ENCODE results near the gene COL5A2.
A peak's percentile ranks its signal among the peaks of the same experiment; 100 is the strongest.

The COL5A2 gene

DNA sequence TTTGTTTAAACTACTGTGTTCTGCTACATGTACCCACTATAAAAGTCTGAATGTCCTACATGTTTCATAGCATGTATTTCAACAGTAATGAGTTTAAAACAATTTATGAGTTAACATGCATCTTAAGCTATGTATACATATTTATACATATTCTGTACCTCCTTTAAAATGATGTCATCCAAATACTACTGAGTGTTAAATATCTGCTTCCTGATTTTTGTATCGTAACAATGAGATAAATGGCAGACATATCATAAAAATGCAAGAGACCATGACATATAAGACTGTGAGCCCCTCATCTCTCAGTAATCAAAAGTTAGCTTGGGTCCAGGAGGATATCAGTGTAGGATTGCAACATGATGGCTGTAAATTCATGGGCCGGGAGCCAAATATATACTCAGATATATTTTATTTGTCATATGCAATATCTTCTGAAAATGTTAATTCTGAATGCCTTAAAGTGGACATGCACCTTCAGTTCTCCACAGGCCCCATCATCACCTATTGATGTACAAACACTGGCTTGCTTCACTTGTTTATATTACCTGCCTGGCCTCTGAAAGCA is 3.6 kb downstream of the COL5A2 start:
- no peaks in the 10 kb centered on the region for H3K36me3 ChIP-seq (ENCODE audit: insufficient read depth, low read length)
- H3K79me2 ChIP-seq (ENCODE audit: insufficient read depth, low read length): no peaks in the 10 kb centered on the region
- no peaks in the 10 kb centered on the region for H3K27me3 ChIP-seq (ENCODE audit: insufficient read depth, low read length, poor library complexity, severe bottlenecking)
- H4K20me1 ChIP-seq (ENCODE audit: insufficient read depth, low read length, poor library complexity, severe bottlenecking): no peaks in the 10 kb centered on the region
- TF ChIP-seq, protein P1, sequence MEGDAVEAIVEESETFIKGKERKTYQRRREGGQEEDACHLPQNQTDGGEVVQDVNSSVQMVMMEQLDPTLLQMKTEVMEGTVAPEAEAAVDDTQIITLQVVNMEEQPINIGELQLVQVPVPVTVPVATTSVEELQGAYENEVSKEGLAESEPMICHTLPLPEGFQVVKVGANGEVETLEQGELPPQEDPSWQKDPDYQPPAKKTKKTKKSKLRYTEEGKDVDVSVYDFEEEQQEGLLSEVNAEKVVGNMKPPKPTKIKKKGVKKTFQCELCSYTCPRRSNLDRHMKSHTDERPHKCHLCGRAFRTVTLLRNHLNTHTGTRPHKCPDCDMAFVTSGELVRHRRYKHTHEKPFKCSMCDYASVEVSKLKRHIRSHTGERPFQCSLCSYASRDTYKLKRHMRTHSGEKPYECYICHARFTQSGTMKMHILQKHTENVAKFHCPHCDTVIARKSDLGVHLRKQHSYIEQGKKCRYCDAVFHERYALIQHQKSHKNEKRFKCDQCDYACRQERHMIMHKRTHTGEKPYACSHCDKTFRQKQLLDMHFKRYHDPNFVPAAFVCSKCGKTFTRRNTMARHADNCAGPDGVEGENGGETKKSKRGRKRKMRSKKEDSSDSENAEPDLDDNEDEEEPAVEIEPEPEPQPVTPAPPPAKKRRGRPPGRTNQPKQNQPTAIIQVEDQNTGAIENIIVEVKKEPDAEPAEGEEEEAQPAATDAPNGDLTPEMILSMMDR (conservative IDR thresholded peaks at IDR 0.05; ENCODE audit: low read length): no peak
- TF ChIP-seq EZH2phosphoT487 (IDR thresholded peaks at IDR 0.05; ENCODE audit: borderline replicate concordance): no peak
- no peak overlapping the region for H3K4me2 ChIP-seq (ENCODE audit: low read depth, low read length, poor library complexity, severe bottlenecking)
- H3F3A ChIP-seq (ENCODE audit: low read depth): no peaks in the 10 kb centered on the region
- H3K9me2 ChIP-seq (replicated peaks; ENCODE audit: low read depth, low read length): no peaks in the 10 kb centered on the region
- H3K4me1 ChIP-seq (ENCODE audit: insufficient read depth, low read length, poor library complexity, severe bottlenecking): no peaks in the 10 kb centered on the region
- no peaks in the 10 kb centered on the region for H3K9me3 ChIP-seq (ENCODE audit: insufficient read depth, low read depth, low read length)
- H3K4me3 ChIP-seq (ENCODE audit: low read length, poor library complexity, severe bottlenecking): no peak overlapping the region
- no peak overlapping the region for H2AFZ ChIP-seq (ENCODE audit: low read length)
- no peak overlapping the region for H3K9ac ChIP-seq (ENCODE audit: low read depth, low read length, poor library complexity, severe bottlenecking)

DNA sequence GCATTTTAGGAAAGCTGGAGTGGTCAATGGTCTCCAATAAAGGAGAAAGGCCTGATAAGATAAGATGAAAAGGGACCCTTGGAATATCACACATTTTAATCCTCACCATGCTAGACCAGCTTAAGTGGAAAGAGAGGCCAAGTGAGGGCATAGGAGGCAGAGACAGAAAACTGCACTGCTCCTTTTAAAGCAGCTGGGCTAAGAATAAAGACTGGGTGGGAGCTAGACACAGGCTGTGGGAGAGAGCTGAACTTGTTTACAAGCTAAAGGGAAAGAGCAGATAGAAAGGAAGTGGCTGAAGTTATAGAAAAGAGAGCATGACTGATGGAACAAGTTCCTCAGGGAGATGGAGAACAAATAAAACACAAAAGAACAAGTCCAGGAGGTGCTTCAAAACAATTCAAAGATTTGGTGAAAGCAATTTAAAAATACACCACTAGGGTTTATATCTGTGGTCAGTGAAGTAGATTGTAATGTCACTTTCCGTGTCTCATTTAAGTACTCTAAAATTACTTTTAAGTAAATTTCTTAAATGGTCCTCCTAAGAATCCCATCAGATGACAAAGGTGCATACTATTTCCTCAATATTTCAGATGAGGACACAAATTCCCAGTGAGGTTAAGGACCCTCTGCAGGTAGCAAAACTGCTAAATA is 7.5 kb downstream of the COL5A2 start:
- Histone ChIP-seq H3F3A (ENCODE audit: low read depth) (no peaks in the 10 kb centered on the region), H2AFZ (ENCODE audit: low read length) (0 out of 2 replicates have a peak overlapping the region, but pooled peaks have one; percentile 12), H3K4me3 (ENCODE audit: low read length, poor library complexity, severe bottlenecking) (no peak overlapping the region), H3K9ac (ENCODE audit: low read depth, low read length, poor library complexity, severe bottlenecking) (no peak overlapping the region), H3K4me2 (ENCODE audit: low read depth, low read length, poor library complexity, severe bottlenecking) (no peak overlapping the region), H3K36me3 (ENCODE audit: insufficient read depth, low read length) (no peaks in the 10 kb centered on the region), H3K4me1 (ENCODE audit: insufficient read depth, low read length, poor library complexity, severe bottlenecking) (no peaks in the 10 kb centered on the region), H3K9me2 (replicated peaks; ENCODE audit: low read depth, low read length) (no peaks in the 10 kb centered on the region), H3K27me3 (ENCODE audit: insufficient read depth, low read length, poor library complexity, severe bottlenecking) (no peaks in the 10 kb centered on the region), H3K79me2 (ENCODE audit: insufficient read depth, low read length) (no peaks in the 10 kb centered on the region), H4K20me1 (ENCODE audit: insufficient read depth, low read length, poor library complexity, severe bottlenecking) (no peaks in the 10 kb centered on the region), H3K9me3 (ENCODE audit: insufficient read depth, low read depth, low read length) (no peaks in the 10 kb centered on the region)
- TF ChIP-seq, protein P1 (conservative IDR thresholded peaks at IDR 0.05; ENCODE audit: low read length): peak; percentile 34
- TF ChIP-seq EZH2phosphoT487 (IDR thresholded peaks at IDR 0.05; ENCODE audit: borderline replicate concordance): no peak

DNA sequence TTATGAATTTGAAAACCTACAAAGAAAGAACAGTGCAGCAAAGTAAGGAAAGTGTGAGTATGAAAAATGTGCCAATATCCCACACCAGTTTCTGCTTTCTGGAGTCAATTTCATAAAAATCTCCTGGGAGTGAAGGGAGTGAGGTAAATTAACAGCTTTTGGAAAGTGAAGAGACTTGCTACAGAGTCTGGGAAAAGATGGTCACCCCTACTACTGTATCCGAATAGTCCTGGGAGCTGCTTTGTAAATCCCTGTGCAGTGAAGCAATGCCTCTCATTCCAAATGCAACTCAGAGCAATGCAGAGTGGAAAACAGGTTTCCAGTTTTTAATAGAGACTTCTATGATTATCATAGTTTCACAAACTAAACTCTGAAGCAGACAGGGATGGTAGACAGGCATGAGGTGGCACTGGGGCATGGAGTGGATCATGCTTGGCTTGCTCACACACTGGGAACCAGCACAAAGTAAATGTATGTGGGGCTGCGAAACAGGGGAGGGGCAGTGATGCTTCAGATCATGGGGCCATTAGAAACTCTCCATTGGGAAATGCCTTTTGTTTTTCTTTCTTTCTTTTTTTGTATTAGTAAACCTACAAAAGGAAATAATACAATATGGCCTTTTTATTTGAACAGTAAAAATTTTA is 10.6 kb downstream of the COL5A2 start:
- no peak overlapping the region for H2AFZ ChIP-seq (ENCODE audit: low read length)
- H3K36me3 ChIP-seq (ENCODE audit: insufficient read depth, low read length): no peaks in the 10 kb centered on the region
- H3K9ac ChIP-seq (ENCODE audit: low read depth, low read length, poor library complexity, severe bottlenecking): no peak overlapping the region
- no peaks in the 10 kb centered on the region for H3K9me3 ChIP-seq (ENCODE audit: insufficient read depth, low read depth, low read length)
- H3K4me3 ChIP-seq (ENCODE audit: low read length, poor library complexity, severe bottlenecking): no peak overlapping the region
- H3K27me3 ChIP-seq (ENCODE audit: insufficient read depth, low read length, poor library complexity, severe bottlenecking): no peaks in the 10 kb centered on the region
- H4K20me1 ChIP-seq (ENCODE audit: insufficient read depth, low read length, poor library complexity, severe bottlenecking): no peaks in the 10 kb centered on the region
- no peaks in the 10 kb centered on the region for H3K9me2 ChIP-seq (replicated peaks; ENCODE audit: low read depth, low read length)
- H3K4me1 ChIP-seq (ENCODE audit: insufficient read depth, low read length, poor library complexity, severe bottlenecking): no peaks in the 10 kb centered on the region
- H3K4me2 ChIP-seq (ENCODE audit: low read depth, low read length, poor library complexity, severe bottlenecking): no peak overlapping the region
- H3F3A ChIP-seq (ENCODE audit: low read depth): no peaks in the 10 kb centered on the region
- TF ChIP-seq EZH2phosphoT487 (IDR thresholded peaks at IDR 0.05; ENCODE audit: borderline replicate concordance): no peak
- TF ChIP-seq, protein P1 (conservative IDR thresholded peaks at IDR 0.05; ENCODE audit: low read length): no peak
- H3K79me2 ChIP-seq (ENCODE audit: insufficient read depth, low read length): no peaks in the 10 kb centered on the region
